ENCODE results near the gene CCDC146.
"Not testable (repeated sequence)": the region's sequence is repeated elsewhere in the genome, so short reads cannot be mapped to it uniquely, and the experiment has no call there.

DNA sequence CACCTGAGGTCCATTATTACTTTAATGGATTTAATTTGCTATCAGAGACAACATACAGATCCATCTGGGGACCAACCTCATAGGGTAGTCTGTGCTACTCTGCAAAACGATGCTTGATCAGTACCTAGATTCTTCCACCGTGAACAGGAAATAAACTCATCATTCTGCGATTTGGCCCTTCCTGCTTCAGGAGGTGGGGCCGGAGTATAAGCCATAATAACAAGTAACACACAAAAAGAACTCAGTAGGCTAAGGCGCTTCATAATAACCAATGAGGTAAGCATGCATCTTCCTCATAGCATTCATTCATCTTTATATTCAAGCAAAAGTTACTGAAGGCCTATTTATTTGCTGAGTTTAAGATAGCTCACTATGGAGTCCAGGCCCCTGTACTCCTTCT, 42.8 kb upstream of the CCDC146 start:
- TF ChIP-seq ELF4 (CRISPR knock-in tag; IDR thresholded peaks at IDR 0.05; ENCODE audit: low read depth); ZNF219 (CRISPR knock-in tag; IDR thresholded peaks at IDR 0.05; ENCODE audit: borderline replicate concordance); ESRRA (CRISPR knock-in tag; IDR thresholded peaks at IDR 0.05; ENCODE audit: borderline replicate concordance): not testable (repeated sequence)
- TF ChIP-seq, protein P1, sequence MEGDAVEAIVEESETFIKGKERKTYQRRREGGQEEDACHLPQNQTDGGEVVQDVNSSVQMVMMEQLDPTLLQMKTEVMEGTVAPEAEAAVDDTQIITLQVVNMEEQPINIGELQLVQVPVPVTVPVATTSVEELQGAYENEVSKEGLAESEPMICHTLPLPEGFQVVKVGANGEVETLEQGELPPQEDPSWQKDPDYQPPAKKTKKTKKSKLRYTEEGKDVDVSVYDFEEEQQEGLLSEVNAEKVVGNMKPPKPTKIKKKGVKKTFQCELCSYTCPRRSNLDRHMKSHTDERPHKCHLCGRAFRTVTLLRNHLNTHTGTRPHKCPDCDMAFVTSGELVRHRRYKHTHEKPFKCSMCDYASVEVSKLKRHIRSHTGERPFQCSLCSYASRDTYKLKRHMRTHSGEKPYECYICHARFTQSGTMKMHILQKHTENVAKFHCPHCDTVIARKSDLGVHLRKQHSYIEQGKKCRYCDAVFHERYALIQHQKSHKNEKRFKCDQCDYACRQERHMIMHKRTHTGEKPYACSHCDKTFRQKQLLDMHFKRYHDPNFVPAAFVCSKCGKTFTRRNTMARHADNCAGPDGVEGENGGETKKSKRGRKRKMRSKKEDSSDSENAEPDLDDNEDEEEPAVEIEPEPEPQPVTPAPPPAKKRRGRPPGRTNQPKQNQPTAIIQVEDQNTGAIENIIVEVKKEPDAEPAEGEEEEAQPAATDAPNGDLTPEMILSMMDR (IDR thresholded peaks at IDR 0.05) = not testable (repeated sequence)
- TF ChIP-seq, protein P2, sequence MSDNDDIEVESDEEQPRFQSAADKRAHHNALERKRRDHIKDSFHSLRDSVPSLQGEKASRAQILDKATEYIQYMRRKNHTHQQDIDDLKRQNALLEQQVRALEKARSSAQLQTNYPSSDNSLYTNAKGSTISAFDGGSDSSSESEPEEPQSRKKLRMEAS (CRISPR knock-in tag; IDR thresholded peaks at IDR 0.05) = not testable (repeated sequence)

Measured in WTC11 (cell line).